IMR-90 (cell line): ENCODE measurements around the gene ITGA5. TPM values are rescaled to one million over a fixed set of nuclear protein-coding genes. Genes with fewer than 3 reads are reported as not detected.
A peak's percentile ranks its signal among the peaks of the same experiment; 100 is the strongest.

Experiments
- ATAC-seq: fragments of 200-7000 bp; cut with Tn5 transposase; 2 replicates; pipeline ENCODE4 v1.9.1; 2020; ENCODE audit warnings: low read depth, mild to moderate bottlenecking, moderate library complexity
- BruUV-seq: library from RNA; stranded (reverse); fragments of 400-500 nt; replicated peaks from 2 replicates; lab custom pipeline; 2021; lab: Mats Ljungman, UMichigan
- CTCF ChIA-PET: fragments of 300-600 bp; formaldehyde crosslinking; extraction: SDS; loops from one replicate; lab custom pipeline; 2021; ENCODE audit warnings: antibody characterized with exemption; lab: Yijun Ruan, JAX
- POLR2A ChIA-PET: fragments of 300-600 bp; sonication (Branson Sonifier 250); formaldehyde crosslinking; loops from one replicate; lab custom pipeline; 2022; ENCODE audit warnings: antibody characterized with exemption; ENCODE audit not compliant: unreplicated experiment; lab: Charles Lee
- DNase-seq: peaks from one replicate; pipeline ENCODE4 v3.0.0; 2013
- H2AFZ ChIP-seq: replicated peaks from 2 replicates; pipeline ENCODE3; 2013; ENCODE audit warnings: low read length, mild to moderate bottlenecking; ENCODE audit not compliant: poor library complexity
- H2AK5ac ChIP-seq: 2 replicates; pipeline ENCODE4 v1.6.1; 2013; ENCODE audit warnings: low read depth, low read length, inconsistent platforms
- H2AK9ac ChIP-seq: replicated peaks from 2 replicates; pipeline ENCODE3; 2013; ENCODE audit warnings: mild to moderate bottlenecking, low read depth, low read length, moderate library complexity; ENCODE audit not compliant: poor library complexity
- H2BK120ac ChIP-seq: 2 replicates; pipeline ENCODE4 v1.6.1; 2013; ENCODE audit warnings: low read depth, low read length, inconsistent platforms
- H2BK15ac ChIP-seq: 3 replicates; pipeline ENCODE4 v1.6.1; 2013; ENCODE audit warnings: low read depth, low read length, inconsistent platforms
- H2BK20ac ChIP-seq: 2 replicates; pipeline ENCODE4 v1.6.1; 2013; ENCODE audit warnings: low read depth, mild to moderate bottlenecking, inconsistent platforms, low read length, moderate library complexity
- H2BK5ac ChIP-seq: 2 replicates; pipeline ENCODE4 v1.6.1; 2013; ENCODE audit warnings: mild to moderate bottlenecking, low read depth, low read length, inconsistent platforms; ENCODE audit not compliant: poor library complexity, severe bottlenecking
- H3K14ac ChIP-seq: replicated peaks from 2 replicates; pipeline ENCODE4 v1.6.1; 2013; ENCODE audit warnings: low read depth, low read length, inconsistent platforms
- H3K18ac ChIP-seq: 2 replicates; pipeline ENCODE4 v1.6.1; 2013; ENCODE audit warnings: low read depth, low read length, control low read depth
- H3K23ac ChIP-seq: 2 replicates; pipeline ENCODE4 v1.6.1; 2013; ENCODE audit warnings: low read depth, low read length, inconsistent platforms
- H3K27ac ChIP-seq: 2 replicates; pipeline ENCODE4 v1.5.1; 2013; ENCODE audit warnings: mild to moderate bottlenecking, control low read depth, low read length; ENCODE audit not compliant: insufficient read depth
- H3K27me3 ChIP-seq: 2 replicates; pipeline ENCODE4 v1.6.1; 2013; ENCODE audit warnings: low read length; ENCODE audit not compliant: control insufficient read depth, insufficient read depth
- H3K36me3 ChIP-seq: 2 replicates; pipeline ENCODE4 v1.6.1; 2013; ENCODE audit warnings: low read length, mixed read lengths; ENCODE audit not compliant: control insufficient read depth, insufficient read depth
- H3K4ac ChIP-seq: 2 replicates; pipeline ENCODE4 v1.6.1; 2013; ENCODE audit warnings: low read depth, low read length, inconsistent platforms
- H3K4me1 ChIP-seq: 2 replicates; pipeline ENCODE4 v1.6.1; 2013; ENCODE audit warnings: low read length, mixed read lengths; ENCODE audit not compliant: control insufficient read depth, insufficient read depth
- H3K4me2 ChIP-seq: 2 replicates; pipeline ENCODE4 v1.6.1; 2013; ENCODE audit warnings: low read depth, mild to moderate bottlenecking, control low read depth, low read length, moderate library complexity
- H3K4me3 ChIP-seq: 2 replicates; pipeline ENCODE4 v1.5.1; 2013; ENCODE audit warnings: low read depth, mild to moderate bottlenecking, control low read depth, low read length, moderate library complexity; ENCODE audit not compliant: insufficient read depth
- H3K56ac ChIP-seq: 2 replicates; pipeline ENCODE4 v1.6.1; 2013; ENCODE audit warnings: low read length, inconsistent platforms; ENCODE audit not compliant: insufficient read depth; ENCODE audit errors: extremely low read depth
- H3K79me1 ChIP-seq, 2 experiments: 2 replicates each; pipeline ENCODE4 v1.6.1; 2013; ENCODE audit warnings: low read length in 2 of 2, inconsistent platforms in 1 of 2, low read depth in 1 of 2
- H3K9ac ChIP-seq: 2 replicates; pipeline ENCODE4 v1.6.1; 2013; ENCODE audit warnings: low read depth, low read length, control low read depth
- H3K9me1 ChIP-seq: 2 replicates; pipeline ENCODE4 v1.6.1; 2013; ENCODE audit warnings: low read length, inconsistent platforms; ENCODE audit not compliant: insufficient read depth
- H3K9me3 ChIP-seq: 2 replicates; pipeline ENCODE4 v1.6.1; 2013; ENCODE audit warnings: low read length; ENCODE audit not compliant: control insufficient read depth, insufficient read depth
- H4K20me1 ChIP-seq: 2 replicates; pipeline ENCODE4 v1.6.1; 2013; ENCODE audit warnings: low read length, inconsistent platforms; ENCODE audit not compliant: insufficient read depth
- H4K5ac ChIP-seq: 2 replicates; pipeline ENCODE4 v1.6.1; 2013; ENCODE audit warnings: mild to moderate bottlenecking, low read depth, low read length, control low read depth
- H4K8ac ChIP-seq, 2 experiments: 2 replicates each; pipeline ENCODE4 v1.6.1; 2013; ENCODE audit warnings: low read depth in 2 of 2, low read length in 2 of 2, control low read depth in 1 of 2, inconsistent platforms in 1 of 2
- H4K91ac ChIP-seq: 2 replicates; pipeline ENCODE4 v1.6.1; 2013; ENCODE audit warnings: low read depth, low read length, inconsistent platforms; ENCODE audit not compliant: insufficient read depth
- BHLHE40 ChIP-seq: fragments of 150-350 bp; IDR thresholded peaks from 2 replicates; pipeline ENCODE4 v1.6.1; 2016; ENCODE audit warnings: mild to moderate bottlenecking, low read depth, low read length
- CHD1 ChIP-seq: IDR thresholded peaks from 2 replicates; pipeline ENCODE4 v1.6.1; 2012; ENCODE audit warnings: low read depth, low read length, improper control_type of control experiment
- CTCF ChIP-seq: conservative IDR thresholded peaks from 2 replicates; pipeline ENCODE4 v1.5.1; 2012; ENCODE audit warnings: mild to moderate bottlenecking, low read depth, low read length, improper control_type of control experiment
- ELK1 ChIP-seq: fragments of 150-350 bp; IDR thresholded peaks from 2 replicates; pipeline ENCODE4 v1.6.1; 2016; ENCODE audit warnings: low read depth, mild to moderate bottlenecking, low read length, moderate library complexity, borderline replicate concordance
- MAFK ChIP-seq: IDR thresholded peaks from 2 replicates; pipeline ENCODE4 v1.6.1; 2012; ENCODE audit warnings: low read depth, low read length, improper control_type of control experiment
- RCOR1 ChIP-seq: IDR thresholded peaks from 2 replicates; pipeline ENCODE4 v1.6.1; 2012; ENCODE audit warnings: mild to moderate bottlenecking, low read length, improper control_type of control experiment; ENCODE audit not compliant: insufficient replicate concordance
- RFX5 ChIP-seq: IDR thresholded peaks from 2 replicates; pipeline ENCODE4 v1.8.0; 2012; ENCODE audit warnings: low read depth, mild to moderate bottlenecking, low read length, moderate library complexity
- SMC3 ChIP-seq: fragments of 150-350 bp; IDR thresholded peaks from 2 replicates; pipeline ENCODE4 v1.6.1; 2016; ENCODE audit warnings: low read depth, mild to moderate bottlenecking, antibody characterized with exemption, low read length, moderate library complexity
- WGBS, 2 experiments: methylation state at CpG; one replicate each; pipeline versions ENCODE4 v1.1.5 to v1.1.7; 2013; ENCODE audit warnings: missing lambda C conversion rate in 2 of 2; ENCODE audit not compliant: insufficient read length in 1 of 2; ENCODE audit errors: extremely low coverage in 2 of 2; 5-methylcytosine and 5-hydroxymethylcytosine counted together
- dilution Hi-C: fragments of 300-500 bp; cut with HindIII; formaldehyde crosslinking; loops from one replicate; pipeline ENCODE4 v1.14.3; 2018; ENCODE audit warnings: low sequenced_read_pairs; ENCODE audit not compliant: unreplicated experiment
- in situ Hi-C: fragments of 300-500 bp; cut with MboI; formaldehyde crosslinking; loops from 3 replicates; pipeline ENCODE4 v1.14.3; 2019; ENCODE audit warnings: low sequenced_read_pairs, inconsistent platforms, mixed read lengths
- intact Hi-C: fragments of 100-400 bp; cut with micrococcal nuclease; formaldehyde crosslinking; loops from 2 replicates; pipeline ENCODE4 v1.10.0; 2022
- polyA plus RNA-seq, 3 experiments: library from polyadenylated mRNA; depleted of rRNA; stranded (reverse); fragments of >200 nt; gene quantifications; 2 replicates each; pipeline ENCODE4 v1.2.3, GENCODE V29; 2012; ENCODE audit warnings: low replicate concordance in 1 of 3
- total RNA-seq: library from RNA; depleted of rRNA; stranded (reverse); fragments of >200 nt; gene quantifications from 2 replicates; pipeline ENCODE4 v1.2.3, GENCODE V29; 2012

ITGA5 gene
- total and polyA plus RNA-seq, 2 of the 4 experiments (the other 2 are of a cell fraction), result 159 to 259 TPM

- ChIA-PET CTCF (no interaction called here), POLR2A (no interaction called here)
- no peak overlapping the region for H3K4me2 ChIP-seq
- H4K5ac ChIP-seq, result no peak overlapping the region
- H2BK120ac ChIP-seq, result no peak overlapping the region
- no peak overlapping the region for H3K56ac ChIP-seq
- no peaks in the 10 kb centered on the region for H4K20me1 ChIP-seq
- WGBS, 2 experiments, result no CpG with 5 or more reads among the region's 10 CpGs
- H3K27me3 ChIP-seq, result no peaks in the 10 kb centered on the region
- peak overlapping the region; percentile 70 for H2AK9ac ChIP-seq
- H3K27ac ChIP-seq, result no peak overlapping the region
- intact Hi-C loops (no loop called here), in situ Hi-C loops (loop anchor here (10.0 kb wide), 1 partner anchor 379 kb away; no protein-coding TSS in a partner anchor), dilution Hi-C loops (no loop called here)
- no peak overlapping the region for H2BK5ac ChIP-seq
- H3K4me3 ChIP-seq, result no peak overlapping the region
- no peak overlapping the region for H2BK15ac ChIP-seq
- H3K18ac ChIP-seq, result no peak overlapping the region
- H3K36me3 ChIP-seq, result peaks cover 1% of the 10 kb centered on the region; the same call in 1 of the 2 replicates
- no peaks in the 10 kb centered on the region for H3K9me3 ChIP-seq
- H2AFZ ChIP-seq, result no peak overlapping the region
- no peak overlapping the region for H2AK5ac ChIP-seq
- no peak overlapping the region for H3K9ac ChIP-seq
- TF ChIP-seq RCOR1, result no peak
- TF ChIP-seq BHLHE40, result no peak
- TF ChIP-seq MAFK, result no peak
- no peak for TF ChIP-seq ELK1
- TF ChIP-seq SMC3, result no peak
- TF ChIP-seq RFX5, result no peak
- no peak for TF ChIP-seq CHD1
- no peak for TF ChIP-seq CTCF
- no peaks in the 10 kb centered on the region; the same call in 1 of the 2 replicates for H3K9me1 ChIP-seq
- ATAC-seq (no peak), DNase-seq (no peak)
- peaks cover 8% of the 10 kb centered on the region; the same call in 1 of the 2 replicates for H3K4me1 ChIP-seq
- H2BK20ac ChIP-seq, result no peak overlapping the region
- no peak overlapping the region for H4K91ac ChIP-seq
- no peak overlapping the region for H3K14ac ChIP-seq
- no TSS peak for BruUV-seq
- no peak overlapping the region for H4K8ac ChIP-seq
- no peak overlapping the region for H3K4ac ChIP-seq
- 0 out of 4 replicates have a peak, but pooled peaks cover 0 to 6% of the 10 kb centered on the region in 2 experiments for H3K79me1 ChIP-seq
- no peak overlapping the region for H3K23ac ChIP-seq
Observed at GRCh38 chr12:54373649-54374561, 45.2 kb downstream of the ITGA5 start.
